HepG2 (cell line): Measurements from ENCODE around the gene UGP2. TPM values are rescaled to one million over a fixed set of nuclear protein-coding genes. Genes with fewer than 3 reads are reported as not detected.
A peak's percentile ranks its signal among the peaks of the same experiment; 100 is the strongest.

Experiments used
- AGO1 ChIP-seq: fragments of 200-400 bp; formaldehyde crosslinking; IDR thresholded peaks from 2 replicates; pipeline ENCODE4 v1.6.1; 2017; ENCODE audit warnings: mild to moderate bottlenecking, low read depth, low read length, moderate library complexity; ENCODE audit not compliant: poor library complexity, severe bottlenecking
- ARNTL ChIP-seq: sonication (generic); formaldehyde crosslinking; IDR thresholded peaks from 2 replicates; pipeline ENCODE4 v1.4.0; 2020; ENCODE audit warnings: mild to moderate bottlenecking, missing genetic modification reagents
- ATF1 ChIP-seq: IDR thresholded peaks from 2 replicates; pipeline ENCODE4 v1.6.1; 2016; ENCODE audit warnings: mild to moderate bottlenecking, control low read depth
- BRD4 ChIP-seq: sonication (generic); formaldehyde crosslinking; IDR thresholded peaks from 2 replicates; pipeline ENCODE4 v1.4.0; 2020; ENCODE audit warnings: missing genetic modification reagents
- HOXD1 ChIP-seq: sonication (generic); formaldehyde crosslinking; IDR thresholded peaks from 2 replicates; pipeline ENCODE4 v1.5.0; 2020; ENCODE audit warnings: missing genetic modification reagents
- NFE2 ChIP-seq: sonication (generic); formaldehyde crosslinking; IDR thresholded peaks from 2 replicates; pipeline ENCODE4 v1.4.0; 2020; ENCODE audit warnings: missing genetic modification reagents
- NR2F6 ChIP-seq, 2 experiments: IDR thresholded peaks; 2 replicates each; pipeline ENCODE4 v1.6.1; 2016; ENCODE audit warnings: antibody characterized with exemption in 1 of 2, mild to moderate bottlenecking in 1 of 2
- NR3C1 ChIP-seq: sonication (generic); formaldehyde crosslinking; IDR thresholded peaks from 2 replicates; pipeline ENCODE4 v1.4.0; 2020; ENCODE audit warnings: missing genetic modification reagents
- SAP130 ChIP-seq: IDR thresholded peaks from 2 replicates; pipeline ENCODE4 v1.6.1; 2016; ENCODE audit warnings: low read depth
- TAF15 ChIP-seq: fragments of 200-400 bp; formaldehyde crosslinking; IDR thresholded peaks from one replicate; pipeline ENCODE4 v1.6.1; 2018; ENCODE audit warnings: mild to moderate bottlenecking, low read depth, low read length; ENCODE audit not compliant: poor library complexity, severe bottlenecking
- TEAD3 ChIP-seq: optimal IDR thresholded peaks from 2 replicates; pipeline ENCODE3; 2016; ENCODE audit warnings: borderline replicate concordance
- ZMYM4 ChIP-seq: sonication (generic); formaldehyde crosslinking; IDR thresholded peaks from 2 replicates; pipeline ENCODE4 v1.8.1; 2023; ENCODE audit warnings: mild to moderate bottlenecking, missing genetic modification reagents
- ZNF264 ChIP-seq: sonication (generic); formaldehyde crosslinking; IDR thresholded peaks from 2 replicates; pipeline ENCODE4 v1.4.0; 2020; ENCODE audit warnings: missing genetic modification reagents
- ZNF430 ChIP-seq: sonication (generic); formaldehyde crosslinking; IDR thresholded peaks from 2 replicates; pipeline ENCODE4 v1.9.0; 2021; ENCODE audit warnings: mild to moderate bottlenecking, missing genetic modification reagents
- ZNF75D ChIP-seq: sonication (generic); formaldehyde crosslinking; IDR thresholded peaks from 2 replicates; pipeline ENCODE4 v1.8.1; 2023; ENCODE audit warnings: missing genetic modification reagents, mild to moderate bottlenecking, borderline replicate concordance
- polyA plus RNA-seq, 8 experiments: library from polyadenylated mRNA; depleted of rRNA in 3 of 8; stranded (reverse) in 7 of 8; unstranded in 1 of 8; fragments of >200 nt; fragmentation: Illumina TruSeq in 4 of 8; extraction: Trizol in 4 of 8; gene quantifications; 2 replicates each; pipeline versions ENCODE4 v1.2.1 to v1.2.3, GENCODE V29; 2011 to 2016; ENCODE audit warnings: low read depth in 4 of 8, missing spikeins in 1 of 8, mixed read lengths in 1 of 8; ENCODE audit not compliant: insufficient read depth in 1 of 8
- total RNA-seq, 5 experiments: library from RNA; depleted of rRNA; stranded (reverse); fragments of >200 nt; fragmentation: Illumina TruSeq; extraction: Trizol; gene quantifications; 2 replicates each; pipeline ENCODE4 v1.2.3, GENCODE V29; 2016; ENCODE audit warnings: low read depth in 1 of 5
- TF ChIP-seq, protein P1 (sequence below): sonication (generic); formaldehyde crosslinking; IDR thresholded peaks from 2 replicates; pipeline ENCODE4 v1.4.0; 2020; ENCODE audit warnings: missing genetic modification reagents
- TF ChIP-seq, protein P2 (sequence below): sonication (generic); formaldehyde crosslinking; IDR thresholded peaks from 2 replicates; pipeline ENCODE4 v1.8.0; 2022; ENCODE audit warnings: mild to moderate bottlenecking, missing genetic modification reagents
- TF ChIP-seq, protein P3 (sequence below): sonication (generic); formaldehyde crosslinking; IDR thresholded peaks from 2 replicates; pipeline ENCODE4 v1.4.0; 2020; ENCODE audit warnings: missing genetic modification reagents
- TF ChIP-seq, protein P4 (sequence below): sonication (generic); formaldehyde crosslinking; IDR thresholded peaks from 2 replicates; pipeline ENCODE4 v1.5.0; 2020; ENCODE audit warnings: missing genetic modification reagents, mild to moderate bottlenecking, borderline replicate concordance
- TF ChIP-seq, protein P5 (sequence below): sonication (generic); formaldehyde crosslinking; IDR thresholded peaks from 2 replicates; pipeline ENCODE4 v1.9.0; 2021; ENCODE audit warnings: missing genetic modification reagents, borderline replicate concordance
- TF ChIP-seq, protein P6 (sequence below), 2 experiments: sonication (generic) in 1 of 2; formaldehyde crosslinking in 1 of 2; IDR thresholded peaks; 2 replicates each; pipeline versions ENCODE4 v1.4.0 to v1.6.1; 2018 to 2020; ENCODE audit warnings: missing genetic modification reagents in 2 of 2, borderline replicate concordance in 1 of 2, low read depth in 1 of 2, mild to moderate bottlenecking in 1 of 2, missing biosample characterization in 1 of 2

UGP2 gene
- total and polyA plus RNA-seq, 2 of the 13 experiments (the other 11 are each of a cell fraction or from before 2014, with no cell fraction given): 96.0 to 134 TPM

DNA sequence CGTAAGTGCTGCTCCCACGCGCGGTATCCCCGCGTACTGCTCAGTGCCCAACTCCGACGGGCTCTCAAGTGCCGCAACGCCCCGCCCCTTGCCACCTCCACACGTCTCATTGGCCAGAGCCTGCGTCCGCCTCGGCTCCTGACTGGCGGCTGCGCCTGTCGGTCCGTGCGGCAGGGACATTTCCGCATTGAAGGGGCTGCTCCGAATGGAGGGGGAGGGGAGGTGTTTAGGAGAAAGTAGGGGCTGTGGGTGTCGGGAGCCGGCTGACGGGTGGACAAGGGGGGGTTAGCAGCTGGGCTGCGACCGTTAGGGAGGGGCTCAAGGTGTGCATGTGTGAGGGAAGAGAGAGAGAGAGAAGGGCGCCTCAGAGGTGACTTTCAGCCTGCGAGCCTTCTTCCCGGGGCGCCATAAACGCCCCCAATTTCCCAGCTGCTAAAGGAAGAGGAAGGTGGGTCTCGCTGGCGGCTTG, 877 bp upstream of the UGP2 start (continued):
- TF ChIP-seq ZNF264 (CRISPR knock-in tag) (peak; percentile 60; the same call in 1 of the 2 replicates), SAP130 (CRISPR knock-in tag) (peak; percentile 93), ZMYM4 (peak; percentile 96), TEAD3 (peak; percentile 94), TAF15 (peak; percentile 50), ARNTL (CRISPR knock-in tag) (peak; percentile 53), NR2F6 (IDR thresholded peaks at IDR 0.05) (no peak), NR2F6 (CRISPR knock-in tag; IDR thresholded peaks at IDR 0.05) (no peak; the same call in none of the 2 replicates), HOXD1 (CRISPR knock-in tag) (peak; percentile 68), NFE2 (CRISPR knock-in tag) (no peak), BRD4 (CRISPR knock-in tag) (peak; percentile 71; the same call in 1 of the 2 replicates), ZNF75D (CRISPR knock-in tag) (no peak), NR3C1 (CRISPR knock-in tag) (no peak), ZNF430 (CRISPR knock-in tag) (no peak), ATF1 (CRISPR knock-in tag) (peak; percentile 62; the same call in 1 of the 2 replicates), AGO1 (no peak)
- TF ChIP-seq, protein P1, sequence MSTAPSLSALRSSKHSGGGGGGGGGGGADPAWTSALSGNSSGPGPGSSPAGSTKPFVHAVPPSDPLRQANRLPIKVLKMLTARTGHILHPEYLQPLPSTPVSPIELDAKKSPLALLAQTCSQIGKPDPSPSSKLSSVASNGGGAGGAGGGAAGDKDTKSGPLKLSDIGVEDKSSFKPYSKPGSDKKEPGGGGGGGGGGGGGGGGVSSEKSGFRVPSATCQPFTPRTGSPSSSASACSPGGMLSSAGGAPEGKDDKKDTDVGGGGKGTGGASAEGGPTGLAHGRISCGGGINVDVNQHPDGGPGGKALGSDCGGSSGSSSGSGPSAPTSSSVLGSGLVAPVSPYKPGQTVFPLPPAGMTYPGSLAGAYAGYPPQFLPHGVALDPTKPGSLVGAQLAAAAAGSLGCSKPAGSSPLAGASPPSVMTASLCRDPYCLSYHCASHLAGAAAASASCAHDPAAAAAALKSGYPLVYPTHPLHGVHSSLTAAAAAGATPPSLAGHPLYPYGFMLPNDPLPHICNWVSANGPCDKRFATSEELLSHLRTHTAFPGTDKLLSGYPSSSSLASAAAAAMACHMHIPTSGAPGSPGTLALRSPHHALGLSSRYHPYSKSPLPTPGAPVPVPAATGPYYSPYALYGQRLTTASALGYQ (CRISPR knock-in tag): peak; percentile 56; the same call in 1 of the 2 replicates
- TF ChIP-seq, protein P2, sequence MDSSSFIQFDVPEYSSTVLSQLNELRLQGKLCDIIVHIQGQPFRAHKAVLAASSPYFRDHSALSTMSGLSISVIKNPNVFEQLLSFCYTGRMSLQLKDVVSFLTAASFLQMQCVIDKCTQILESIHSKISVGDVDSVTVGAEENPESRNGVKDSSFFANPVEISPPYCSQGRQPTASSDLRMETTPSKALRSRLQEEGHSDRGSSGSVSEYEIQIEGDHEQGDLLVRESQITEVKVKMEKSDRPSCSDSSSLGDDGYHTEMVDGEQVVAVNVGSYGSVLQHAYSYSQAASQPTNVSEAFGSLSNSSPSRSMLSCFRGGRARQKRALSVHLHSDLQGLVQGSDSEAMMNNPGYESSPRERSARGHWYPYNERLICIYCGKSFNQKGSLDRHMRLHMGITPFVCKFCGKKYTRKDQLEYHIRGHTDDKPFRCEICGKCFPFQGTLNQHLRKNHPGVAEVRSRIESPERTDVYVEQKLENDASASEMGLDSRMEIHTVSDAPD: 0 out of 2 replicates have a peak, but pooled peaks have one; percentile 9
- TF ChIP-seq, protein P3, sequence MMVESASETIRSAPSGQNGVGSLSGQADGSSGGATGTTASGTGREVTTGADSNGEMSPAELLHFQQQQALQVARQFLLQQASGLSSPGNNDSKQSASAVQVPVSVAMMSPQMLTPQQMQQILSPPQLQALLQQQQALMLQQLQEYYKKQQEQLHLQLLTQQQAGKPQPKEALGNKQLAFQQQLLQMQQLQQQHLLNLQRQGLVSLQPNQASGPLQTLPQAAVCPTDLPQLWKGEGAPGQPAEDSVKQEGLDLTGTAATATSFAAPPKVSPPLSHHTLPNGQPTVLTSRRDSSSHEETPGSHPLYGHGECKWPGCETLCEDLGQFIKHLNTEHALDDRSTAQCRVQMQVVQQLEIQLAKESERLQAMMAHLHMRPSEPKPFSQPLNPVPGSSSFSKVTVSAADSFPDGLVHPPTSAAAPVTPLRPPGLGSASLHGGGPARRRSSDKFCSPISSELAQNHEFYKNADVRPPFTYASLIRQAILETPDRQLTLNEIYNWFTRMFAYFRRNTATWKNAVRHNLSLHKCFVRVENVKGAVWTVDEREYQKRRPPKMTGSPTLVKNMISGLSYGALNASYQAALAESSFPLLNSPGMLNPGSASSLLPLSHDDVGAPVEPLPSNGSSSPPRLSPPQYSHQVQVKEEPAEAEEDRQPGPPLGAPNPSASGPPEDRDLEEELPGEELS (CRISPR knock-in tag): no peak; the same call in 1 of the 2 replicates
- TF ChIP-seq, protein P4, sequence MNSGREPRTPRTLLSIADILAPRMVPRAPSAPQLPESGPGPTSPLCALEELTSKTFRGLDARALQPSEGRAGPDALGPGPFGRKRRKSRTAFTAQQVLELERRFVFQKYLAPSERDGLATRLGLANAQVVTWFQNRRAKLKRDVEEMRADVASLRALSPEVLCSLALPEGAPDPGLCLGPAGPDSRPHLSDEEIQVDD (CRISPR knock-in tag): no peak; the same call in 1 of the 2 replicates
- TF ChIP-seq, protein P5, sequence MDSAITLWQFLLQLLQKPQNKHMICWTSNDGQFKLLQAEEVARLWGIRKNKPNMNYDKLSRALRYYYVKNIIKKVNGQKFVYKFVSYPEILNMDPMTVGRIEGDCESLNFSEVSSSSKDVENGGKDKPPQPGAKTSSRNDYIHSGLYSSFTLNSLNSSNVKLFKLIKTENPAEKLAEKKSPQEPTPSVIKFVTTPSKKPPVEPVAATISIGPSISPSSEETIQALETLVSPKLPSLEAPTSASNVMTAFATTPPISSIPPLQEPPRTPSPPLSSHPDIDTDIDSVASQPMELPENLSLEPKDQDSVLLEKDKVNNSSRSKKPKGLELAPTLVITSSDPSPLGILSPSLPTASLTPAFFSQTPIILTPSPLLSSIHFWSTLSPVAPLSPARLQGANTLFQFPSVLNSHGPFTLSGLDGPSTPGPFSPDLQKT: no peak
- TF ChIP-seq, protein P6, sequence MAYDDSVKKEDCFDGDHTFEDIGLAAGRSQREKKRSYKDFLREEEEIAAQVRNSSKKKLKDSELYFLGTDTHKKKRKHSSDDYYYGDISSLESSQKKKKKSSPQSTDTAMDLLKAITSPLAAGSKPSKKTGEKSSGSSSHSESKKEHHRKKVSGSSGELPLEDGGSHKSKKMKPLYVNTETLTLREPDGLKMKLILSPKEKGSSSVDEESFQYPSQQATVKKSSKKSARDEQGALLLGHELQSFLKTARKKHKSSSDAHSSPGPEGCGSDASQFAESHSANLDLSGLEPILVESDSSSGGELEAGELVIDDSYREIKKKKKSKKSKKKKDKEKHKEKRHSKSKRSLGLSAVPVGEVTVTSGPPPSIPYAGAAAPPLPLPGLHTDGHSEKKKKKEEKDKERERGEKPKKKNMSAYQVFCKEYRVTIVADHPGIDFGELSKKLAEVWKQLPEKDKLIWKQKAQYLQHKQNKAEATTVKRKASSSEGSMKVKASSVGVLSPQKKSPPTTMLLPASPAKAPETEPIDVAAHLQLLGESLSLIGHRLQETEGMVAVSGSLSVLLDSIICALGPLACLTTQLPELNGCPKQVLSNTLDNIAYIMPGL (CRISPR knock-in tag; IDR thresholded peaks at IDR 0.05; ENCODE audit: borderline replicate concordance in 1 of 2, low read depth in 1 of 2): peak; percentile 25 to 92; a peak in 2 of 4 replicates
